ENCODE data around the gene APBA1. TPM values are rescaled to one million over a fixed set of nuclear protein-coding genes. Genes with fewer than 3 reads are reported as not detected.

Gene APBA1
- total RNA-seq, 1 donor from 2014 or later: 5.9 TPM

DNA sequence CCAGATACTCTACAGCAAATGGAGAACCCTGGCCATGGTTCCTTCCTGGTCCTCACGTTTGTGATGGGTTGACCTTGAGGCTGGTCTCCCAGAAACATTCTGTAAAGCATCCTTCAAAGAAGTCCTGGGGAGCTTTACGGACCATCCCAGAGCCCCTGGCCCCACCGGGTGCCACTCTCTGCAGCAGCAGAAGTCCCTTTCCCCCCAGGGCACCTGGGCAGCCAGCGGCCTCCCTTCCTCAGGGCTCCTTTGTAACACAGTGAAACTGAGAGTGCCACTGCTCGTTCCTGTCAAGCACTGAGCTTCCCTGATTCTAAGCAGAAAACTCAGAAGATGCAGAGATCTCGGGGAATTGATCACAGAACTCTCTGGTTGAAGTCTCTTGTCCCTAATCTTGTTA, 242.9 kb downstream of the APBA1 start:
- no peak for FAIRE-seq
- H2AFZ ChIP-seq (ENCODE audit: low read depth, low read length): no peak overlapping the region
- Mint-ChIP-seq H3K27ac (ENCODE audit: unreplicated experiment) (no peak overlapping the region), H3K36me3 (ENCODE audit: low read depth, unreplicated experiment) (peaks cover 17% of the 10 kb centered on the region), H3K4me3 (ENCODE audit: unreplicated experiment) (no peak overlapping the region), H3K27me3 (ENCODE audit: low read depth, unreplicated experiment) (peaks cover 3% of the 10 kb centered on the region), H3K4me1 (ENCODE audit: low read depth, unreplicated experiment) (peaks cover 2% of the 10 kb centered on the region), H3K9me3 (ENCODE audit: unreplicated experiment) (peaks cover 22% of the 10 kb centered on the region)
- TF ChIP-seq, protein P1, sequence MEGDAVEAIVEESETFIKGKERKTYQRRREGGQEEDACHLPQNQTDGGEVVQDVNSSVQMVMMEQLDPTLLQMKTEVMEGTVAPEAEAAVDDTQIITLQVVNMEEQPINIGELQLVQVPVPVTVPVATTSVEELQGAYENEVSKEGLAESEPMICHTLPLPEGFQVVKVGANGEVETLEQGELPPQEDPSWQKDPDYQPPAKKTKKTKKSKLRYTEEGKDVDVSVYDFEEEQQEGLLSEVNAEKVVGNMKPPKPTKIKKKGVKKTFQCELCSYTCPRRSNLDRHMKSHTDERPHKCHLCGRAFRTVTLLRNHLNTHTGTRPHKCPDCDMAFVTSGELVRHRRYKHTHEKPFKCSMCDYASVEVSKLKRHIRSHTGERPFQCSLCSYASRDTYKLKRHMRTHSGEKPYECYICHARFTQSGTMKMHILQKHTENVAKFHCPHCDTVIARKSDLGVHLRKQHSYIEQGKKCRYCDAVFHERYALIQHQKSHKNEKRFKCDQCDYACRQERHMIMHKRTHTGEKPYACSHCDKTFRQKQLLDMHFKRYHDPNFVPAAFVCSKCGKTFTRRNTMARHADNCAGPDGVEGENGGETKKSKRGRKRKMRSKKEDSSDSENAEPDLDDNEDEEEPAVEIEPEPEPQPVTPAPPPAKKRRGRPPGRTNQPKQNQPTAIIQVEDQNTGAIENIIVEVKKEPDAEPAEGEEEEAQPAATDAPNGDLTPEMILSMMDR (IDR thresholded peaks at IDR 0.05; ENCODE audit: insufficient read depth, low read depth, low read length): no peak
- TF ChIP-seq EZH2 (IDR thresholded peaks at IDR 0.05; ENCODE audit: insufficient read depth, low read length): no peak
- H4K20me1 ChIP-seq (ENCODE audit: insufficient read depth, low read length): no peaks in the 10 kb centered on the region
- H3K27me3 ChIP-seq (ENCODE audit: insufficient read depth, low read length): no peaks in the 10 kb centered on the region
- H3K4me3 ChIP-seq (ENCODE audit: insufficient read depth, low read depth, low read length): no peak overlapping the region
- DNase-seq (ENCODE audit: low read depth): no peak
- H3K4me1 ChIP-seq (ENCODE audit: insufficient read depth, low read length): no peaks in the 10 kb centered on the region
- H3K27ac ChIP-seq (ENCODE audit: low read depth, low read length): no peak overlapping the region
- H3K4me2 ChIP-seq (ENCODE audit: low read length): no peak overlapping the region
- no peaks in the 10 kb centered on the region for H3K79me2 ChIP-seq (ENCODE audit: insufficient read depth, low read length)
- no peak overlapping the region for H3K9ac ChIP-seq (ENCODE audit: low read length)
- no peaks in the 10 kb centered on the region for H3K36me3 ChIP-seq (ENCODE audit: insufficient read depth, low read length)
- no peaks in the 10 kb centered on the region for H3K9me3 ChIP-seq (ENCODE audit: insufficient read depth, low read depth, low read length)

DNA sequence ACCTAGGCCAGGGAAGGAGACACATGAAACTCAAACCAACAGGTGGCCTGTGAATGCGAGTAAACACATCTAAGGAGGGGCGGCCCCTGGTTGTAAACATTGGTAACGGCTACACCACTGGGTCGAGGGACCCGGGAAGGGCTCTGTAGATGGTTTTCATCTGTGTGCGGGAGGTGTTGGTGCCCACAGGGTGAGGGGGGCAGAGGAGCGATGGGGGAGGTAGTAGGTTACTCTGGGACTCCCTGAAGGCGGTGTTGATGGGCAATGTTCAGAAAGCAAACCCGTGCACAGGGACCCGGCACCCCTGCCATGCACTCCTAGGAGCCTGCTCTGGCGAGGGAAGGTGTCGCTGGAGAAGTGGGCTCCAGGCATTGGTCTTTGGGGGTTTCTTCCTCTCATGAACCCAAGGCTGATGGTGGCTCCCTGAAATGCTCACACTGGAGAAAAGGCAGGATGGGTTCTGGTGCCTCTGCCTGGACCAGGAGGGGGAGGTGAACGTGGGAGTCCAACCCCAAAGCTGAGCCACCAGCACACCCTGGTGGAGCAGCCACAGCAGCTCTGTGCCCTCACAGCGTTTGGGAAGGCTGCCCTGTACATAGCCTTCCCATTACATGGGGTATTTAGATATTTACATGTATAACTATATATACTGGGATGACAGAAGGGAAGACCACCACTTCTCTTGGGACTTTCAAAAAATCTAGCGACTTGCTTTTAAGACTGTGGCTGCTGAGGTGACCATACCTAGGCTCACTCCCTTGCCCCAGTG, 244.0 kb downstream of the APBA1 start:
- Histone ChIP-seq H3K36me3 (ENCODE audit: insufficient read depth, low read length) (no peaks in the 10 kb centered on the region), H3K27me3 (ENCODE audit: insufficient read depth, low read length) (no peaks in the 10 kb centered on the region), H3K27ac (ENCODE audit: low read depth, low read length) (no peak overlapping the region), H3K4me3 (ENCODE audit: insufficient read depth, low read depth, low read length) (no peak overlapping the region), H2AFZ (ENCODE audit: low read depth, low read length) (no peak overlapping the region), H3K4me1 (ENCODE audit: insufficient read depth, low read length) (no peaks in the 10 kb centered on the region), H3K4me2 (ENCODE audit: low read length) (no peak overlapping the region), H3K9ac (ENCODE audit: low read length) (no peak overlapping the region), H3K79me2 (ENCODE audit: insufficient read depth, low read length) (no peaks in the 10 kb centered on the region), H4K20me1 (ENCODE audit: insufficient read depth, low read length) (no peaks in the 10 kb centered on the region), H3K9me3 (ENCODE audit: insufficient read depth, low read depth, low read length) (no peaks in the 10 kb centered on the region)
- Mint-ChIP-seq H3K4me3 (ENCODE audit: unreplicated experiment) (no peak overlapping the region), H3K9me3 (ENCODE audit: unreplicated experiment) (peaks cover 22% of the 10 kb centered on the region), H3K4me1 (ENCODE audit: low read depth, unreplicated experiment) (peaks cover 2% of the 10 kb centered on the region), H3K36me3 (ENCODE audit: low read depth, unreplicated experiment) (peaks cover 16% of the 10 kb centered on the region), H3K27ac (ENCODE audit: unreplicated experiment) (no peak overlapping the region), H3K27me3 (ENCODE audit: low read depth, unreplicated experiment) (peaks cover 3% of the 10 kb centered on the region)
- no peak for FAIRE-seq
- TF ChIP-seq, protein P1 (IDR thresholded peaks at IDR 0.05; ENCODE audit: insufficient read depth, low read depth, low read length): no peak
- no peak for TF ChIP-seq EZH2 (IDR thresholded peaks at IDR 0.05; ENCODE audit: insufficient read depth, low read length)
- no peak for DNase-seq (ENCODE audit: low read depth)

DNA sequence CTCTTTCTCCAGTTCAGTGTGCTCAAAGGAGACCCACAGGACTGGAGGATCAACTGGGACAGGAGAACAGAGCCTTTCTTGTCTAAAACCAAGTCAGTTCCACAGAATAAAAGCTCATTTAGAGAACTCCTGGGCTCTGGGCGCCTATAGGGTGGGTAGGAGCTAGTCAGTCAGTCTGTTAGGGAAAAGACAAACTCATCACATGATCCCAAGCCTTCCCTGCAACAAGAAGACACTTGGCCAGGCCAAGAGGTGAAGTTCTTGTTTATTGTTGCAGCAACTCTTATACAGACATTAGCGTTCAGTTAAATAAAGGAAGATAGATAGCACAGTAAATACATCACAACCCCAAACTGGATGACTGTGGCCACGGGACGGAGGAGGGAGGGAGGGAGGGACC, 244.9 kb downstream of the APBA1 start:
- peaks cover 3% of the 10 kb centered on the region for H3K27me3 Mint-ChIP-seq (ENCODE audit: low read depth, unreplicated experiment)
- H3K4me3 ChIP-seq (ENCODE audit: insufficient read depth, low read depth, low read length): no peak overlapping the region
- no peak overlapping the region for H3K4me3 Mint-ChIP-seq (ENCODE audit: unreplicated experiment)
- FAIRE-seq: no peak
- no peaks in the 10 kb centered on the region for H3K4me1 ChIP-seq (ENCODE audit: insufficient read depth, low read length)
- H3K27ac ChIP-seq (ENCODE audit: low read depth, low read length): no peak overlapping the region
- H2AFZ ChIP-seq (ENCODE audit: low read depth, low read length): no peak overlapping the region
- peaks cover 12% of the 10 kb centered on the region for H3K36me3 Mint-ChIP-seq (ENCODE audit: low read depth, unreplicated experiment)
- H3K9ac ChIP-seq (ENCODE audit: low read length): no peak overlapping the region
- no peak for DNase-seq (ENCODE audit: low read depth)
- H3K27ac Mint-ChIP-seq (ENCODE audit: unreplicated experiment): no peak overlapping the region
- H3K27me3 ChIP-seq (ENCODE audit: insufficient read depth, low read length): no peaks in the 10 kb centered on the region
- H4K20me1 ChIP-seq (ENCODE audit: insufficient read depth, low read length): no peaks in the 10 kb centered on the region
- no peak overlapping the region for H3K4me2 ChIP-seq (ENCODE audit: low read length)
- H3K79me2 ChIP-seq (ENCODE audit: insufficient read depth, low read length): no peaks in the 10 kb centered on the region
- H3K9me3 Mint-ChIP-seq (ENCODE audit: unreplicated experiment): peaks cover 18% of the 10 kb centered on the region
- H3K36me3 ChIP-seq (ENCODE audit: insufficient read depth, low read length): no peaks in the 10 kb centered on the region
- no peak for TF ChIP-seq EZH2 (IDR thresholded peaks at IDR 0.05; ENCODE audit: insufficient read depth, low read length)
- TF ChIP-seq, protein P1 (IDR thresholded peaks at IDR 0.05; ENCODE audit: insufficient read depth, low read depth, low read length): no peak
- H3K9me3 ChIP-seq (ENCODE audit: insufficient read depth, low read depth, low read length): no peaks in the 10 kb centered on the region
- peaks cover 2% of the 10 kb centered on the region for H3K4me1 Mint-ChIP-seq (ENCODE audit: low read depth, unreplicated experiment)

All from astrocyte (in vitro differentiated cells and primary cell).